Neural cell (in vitro differentiated cells): ENCODE results near the gene NCOA4. TPM values are rescaled to one million over a fixed set of nuclear protein-coding genes. Genes with fewer than 3 reads are reported as not detected.

Experiments
- H2AFZ ChIP-seq: fragments of 200-600, 300-800 bp; sonication (generic), shearing (Covaris generic); 2 replicates; pipeline ENCODE4 v1.6.0; 2014; ENCODE audit warnings: low read depth, mild to moderate bottlenecking, antibody characterized with exemption, low read length, moderate library complexity
- H3F3A ChIP-seq: fragments of 200-600 bp; shearing (Covaris generic); 2 replicates; pipeline ENCODE4 v1.6.1; 2016; ENCODE audit warnings: mild to moderate bottlenecking, moderate library complexity, mixed read lengths, antibody characterized with exemption, low read length; ENCODE audit not compliant: insufficient read depth, poor library complexity, severe bottlenecking
- H3K27ac ChIP-seq: fragments of 200-600, 300-800 bp; sonication (generic), shearing (Covaris generic); 2 replicates; pipeline ENCODE4 v1.5.1; 2014; ENCODE audit warnings: mild to moderate bottlenecking, low read length, moderate library complexity
- H3K27me3 ChIP-seq: fragments of 300-800, 200-600 bp; sonication (generic), shearing (Covaris generic); 2 replicates; pipeline ENCODE4 v1.6.0; 2014; ENCODE audit warnings: mild to moderate bottlenecking, low read depth, low read length, moderate library complexity; ENCODE audit not compliant: insufficient read depth
- H3K36me3 ChIP-seq: fragments of 300-800, 200-600 bp; sonication (generic), shearing (Covaris generic); 2 replicates; pipeline ENCODE4 v1.5.1; 2014; ENCODE audit warnings: mild to moderate bottlenecking, antibody characterized with exemption, low read length, moderate library complexity; ENCODE audit not compliant: insufficient read depth
- H3K4me2 ChIP-seq: fragments of 300-800, 200-600 bp; sonication (generic), shearing (Covaris generic); 2 replicates; pipeline ENCODE4 v1.6.0; 2014; ENCODE audit warnings: mild to moderate bottlenecking, low read length
- H3K4me3 ChIP-seq: fragments of 300-800, 200-600 bp; sonication (generic), shearing (Covaris generic); 2 replicates; pipeline ENCODE4 v1.5.1; 2014; ENCODE audit warnings: mild to moderate bottlenecking, low read length, moderate library complexity
- H3K79me2 ChIP-seq: fragments of 200-600 bp; shearing (Covaris generic); replicated peaks from 2 replicates; pipeline ENCODE4 v1.6.0; 2014; ENCODE audit warnings: mild to moderate bottlenecking, low read length, moderate library complexity; ENCODE audit not compliant: insufficient read depth
- H3K9ac ChIP-seq: fragments of 300-800, 200-600 bp; sonication (generic), shearing (Covaris generic); 2 replicates; pipeline ENCODE4 v1.6.1; 2016; ENCODE audit warnings: mild to moderate bottlenecking, low read length, mixed read lengths
- H3K9me2 ChIP-seq: fragments of 200-600 bp; shearing (Covaris generic); 2 replicates; pipeline ENCODE4 v1.6.1; 2016; ENCODE audit warnings: mild to moderate bottlenecking, low read length, mixed read lengths; ENCODE audit not compliant: insufficient read depth
- H3K9me3 ChIP-seq: fragments of 200-600, 300-800 bp; sonication (generic), shearing (Covaris generic); 2 replicates; pipeline ENCODE4 v1.6.1; 2016; ENCODE audit warnings: mild to moderate bottlenecking, mixed run types, low read length, moderate library complexity, mixed read lengths
- H4K20me1 ChIP-seq: fragments of 200-600 bp; shearing (Covaris generic); 2 replicates; pipeline ENCODE4 v1.6.1; 2016; ENCODE audit warnings: mild to moderate bottlenecking, mixed run types; ENCODE audit not compliant: insufficient read depth
- CTCF ChIP-seq: fragments of 450-650 bp; IDR thresholded peaks from 2 replicates; pipeline ENCODE4 v1.5.1; 2014; ENCODE audit warnings: antibody characterized with exemption, mild to moderate bottlenecking, moderate library complexity; ENCODE audit not compliant: poor library complexity, severe bottlenecking
- EP300 ChIP-seq: fragments of 450-650 bp; conservative IDR thresholded peaks from 2 replicates; pipeline ENCODE4 v1.6.1; 2014; ENCODE audit warnings: antibody characterized with exemption, mild to moderate bottlenecking, moderate library complexity; ENCODE audit not compliant: poor library complexity, severe bottlenecking
- EZH2 ChIP-seq: fragments of 200-600, 300-800 bp; shearing (Covaris generic), sonication (generic); IDR thresholded peaks from 2 replicates; pipeline ENCODE4 v1.6.1; 2014; ENCODE audit warnings: antibody characterized with exemption, low read length, borderline replicate concordance, mild to moderate bottlenecking; ENCODE audit not compliant: insufficient read depth, poor library complexity, severe bottlenecking
- MXI1 ChIP-seq: fragments of 450-650 bp; conservative IDR thresholded peaks from 2 replicates; pipeline ENCODE4 v1.6.1; 2014; ENCODE audit warnings: antibody characterized with exemption, mild to moderate bottlenecking; ENCODE audit not compliant: poor library complexity, severe bottlenecking
- POLR2AphosphoS5 ChIP-seq: IDR thresholded peaks from 2 replicates; pipeline ENCODE4 v1.6.1; 2012
- RAD21 ChIP-seq: fragments of 450-650 bp; conservative IDR thresholded peaks from 2 replicates; pipeline ENCODE4 v1.6.1; 2014; ENCODE audit warnings: antibody characterized with exemption, mild to moderate bottlenecking, moderate library complexity
- REST ChIP-seq: IDR thresholded peaks from 2 replicates; pipeline ENCODE4 v1.6.1; 2012; ENCODE audit warnings: borderline replicate concordance
- SMC3 ChIP-seq: fragments of 450-650 bp; conservative IDR thresholded peaks from 2 replicates; pipeline ENCODE4 v1.6.1; 2014; ENCODE audit warnings: antibody characterized with exemption, mild to moderate bottlenecking, moderate library complexity; ENCODE audit not compliant: poor library complexity
- TAF1 ChIP-seq: IDR thresholded peaks from 2 replicates; pipeline ENCODE4 v1.6.1; 2012; ENCODE audit warnings: low read depth
- polyA plus RNA-seq: library from polyadenylated mRNA; depleted of rRNA; stranded (reverse); fragments of >200 nt; gene quantifications from 2 replicates; pipeline ENCODE4 v1.2.3, GENCODE V29; 2014

Gene NCOA4
- polyA plus RNA-seq, 1 donor from 2014 or later: 131 TPM

- Histone ChIP-seq H4K20me1 (no peaks in the 10 kb centered on the region), H3F3A (no peaks in the 10 kb centered on the region), H3K9me2 (no peaks in the 10 kb centered on the region), H3K27me3 (no peaks in the 10 kb centered on the region), H3K27ac (no peak overlapping the region), H3K4me3 (no peak overlapping the region), H3K79me2 (no peaks in the 10 kb centered on the region), H3K9me3 (no peaks in the 10 kb centered on the region), H3K9ac (no peak overlapping the region), H3K36me3 (no peaks in the 10 kb centered on the region), H2AFZ (no peak overlapping the region), H3K4me2 (no peak overlapping the region)
- TF ChIP-seq POLR2AphosphoS5: no peak
- no peak for TF ChIP-seq CTCF
- no peak for TF ChIP-seq REST
- no peak for TF ChIP-seq MXI1
- no peak for TF ChIP-seq EZH2
- no peak for TF ChIP-seq TAF1
- TF ChIP-seq EP300: no peak
- no peak for TF ChIP-seq SMC3
- no peak for TF ChIP-seq RAD21
Observed at GRCh38 chr10:46075869-46076268, 45.4 kb upstream of the NCOA4 start.

GRCh38 chr10:46074196-46074946, 43.9 kb upstream of the NCOA4 start:
- Histone ChIP-seq H3K4me3 (no peak overlapping the region), H3K9ac (no peak overlapping the region), H3K79me2 (no peaks in the 10 kb centered on the region), H4K20me1 (no peaks in the 10 kb centered on the region), H3K27ac (no peak overlapping the region), H2AFZ (no peak overlapping the region), H3K9me3 (no peaks in the 10 kb centered on the region), H3K27me3 (no peaks in the 10 kb centered on the region), H3K36me3 (no peaks in the 10 kb centered on the region), H3K4me2 (no peak overlapping the region), H3K9me2 (no peaks in the 10 kb centered on the region), H3F3A (no peaks in the 10 kb centered on the region)
- TF ChIP-seq SMC3 (no peak), TAF1 (no peak), CTCF (no peak), RAD21 (no peak), REST (no peak), POLR2AphosphoS5 (no peak), EZH2 (no peak), MXI1 (no peak), EP300 (no peak)
